ENCODE data around the gene SLC16A10.

Gene SLC16A10

DNA sequence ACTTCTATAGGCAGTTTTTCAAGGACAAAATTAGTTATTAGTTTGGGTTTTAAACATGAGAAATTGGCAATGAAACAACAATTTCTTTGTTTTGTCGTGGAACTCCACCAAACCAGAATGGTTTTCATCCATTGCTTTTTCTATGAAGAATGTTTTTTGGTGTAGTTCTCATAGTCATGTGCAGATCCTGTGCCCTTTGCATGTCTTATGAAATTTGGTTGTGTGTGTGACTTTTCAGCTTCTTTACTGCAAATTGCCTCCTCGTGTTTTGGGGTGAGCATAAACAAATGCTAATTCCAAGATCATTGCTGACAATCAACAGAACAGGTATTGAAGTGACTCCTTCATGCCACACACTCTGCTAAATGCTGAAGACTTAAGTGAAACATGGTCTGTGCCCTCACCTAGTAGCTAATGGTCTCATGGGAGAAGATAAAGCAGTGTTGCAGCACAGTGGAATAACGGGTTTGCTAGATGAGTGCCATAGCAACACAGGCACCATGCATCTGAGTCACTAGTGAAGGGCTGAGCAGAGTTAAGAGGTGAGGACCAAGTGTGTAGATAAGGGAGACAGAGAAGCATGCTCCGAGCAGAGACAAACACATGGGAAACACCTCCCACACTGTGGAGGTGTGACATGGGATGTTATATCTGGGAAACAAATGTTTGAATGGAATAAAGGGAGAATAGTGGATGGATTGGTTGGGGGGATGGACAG is 120.0 kb downstream of the SLC16A10 start:
- Histone ChIP-seq H3K9me3 (ENCODE audit: control insufficient read depth, low read depth, low read length) (no peaks in the 10 kb centered on the region), H3K4me1 (ENCODE audit: control insufficient read depth, low read depth, low read length) (no peaks in the 10 kb centered on the region), H3K27me3 (ENCODE audit: control insufficient read depth, insufficient read depth, low read length) (no peaks in the 10 kb centered on the region), H3K36me3 (ENCODE audit: control insufficient read depth, low read depth, low read length) (no peaks in the 10 kb centered on the region), H3K27ac (ENCODE audit: low read length) (no peak overlapping the region), H3K4me3 (ENCODE audit: low read length) (no peak overlapping the region), H3K9ac (ENCODE audit: low read length) (no peak overlapping the region)

DNA sequence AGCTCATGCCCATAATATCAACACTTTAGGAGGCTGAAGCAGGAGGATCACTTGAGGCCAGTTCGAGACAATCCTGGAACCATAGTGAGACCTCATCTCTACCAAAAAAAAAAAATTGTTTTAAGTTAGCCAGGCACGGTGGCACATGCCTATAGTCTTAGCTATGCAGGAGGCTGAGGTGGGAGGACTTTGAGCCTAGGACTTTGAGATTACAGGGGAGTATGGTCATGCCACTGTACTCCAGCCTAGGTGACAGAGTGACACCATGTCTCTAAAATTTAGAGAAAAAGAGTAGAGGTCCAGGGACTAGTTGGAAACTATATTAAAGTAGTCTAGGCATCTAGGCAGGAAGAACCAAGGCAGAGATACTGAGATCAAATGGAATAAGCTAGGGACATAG is 121.6 kb downstream of the SLC16A10 start:
- H3K9ac ChIP-seq (ENCODE audit: low read length): no peak overlapping the region
- H3K36me3 ChIP-seq (ENCODE audit: control insufficient read depth, low read depth, low read length): no peaks in the 10 kb centered on the region
- no peaks in the 10 kb centered on the region for H3K27me3 ChIP-seq (ENCODE audit: control insufficient read depth, insufficient read depth, low read length)
- H3K4me1 ChIP-seq (ENCODE audit: control insufficient read depth, low read depth, low read length): no peaks in the 10 kb centered on the region
- H3K4me3 ChIP-seq (ENCODE audit: low read length): no peak overlapping the region
- H3K27ac ChIP-seq (ENCODE audit: low read length): no peak overlapping the region
- H3K9me3 ChIP-seq (ENCODE audit: control insufficient read depth, low read depth, low read length): no peaks in the 10 kb centered on the region

DNA sequence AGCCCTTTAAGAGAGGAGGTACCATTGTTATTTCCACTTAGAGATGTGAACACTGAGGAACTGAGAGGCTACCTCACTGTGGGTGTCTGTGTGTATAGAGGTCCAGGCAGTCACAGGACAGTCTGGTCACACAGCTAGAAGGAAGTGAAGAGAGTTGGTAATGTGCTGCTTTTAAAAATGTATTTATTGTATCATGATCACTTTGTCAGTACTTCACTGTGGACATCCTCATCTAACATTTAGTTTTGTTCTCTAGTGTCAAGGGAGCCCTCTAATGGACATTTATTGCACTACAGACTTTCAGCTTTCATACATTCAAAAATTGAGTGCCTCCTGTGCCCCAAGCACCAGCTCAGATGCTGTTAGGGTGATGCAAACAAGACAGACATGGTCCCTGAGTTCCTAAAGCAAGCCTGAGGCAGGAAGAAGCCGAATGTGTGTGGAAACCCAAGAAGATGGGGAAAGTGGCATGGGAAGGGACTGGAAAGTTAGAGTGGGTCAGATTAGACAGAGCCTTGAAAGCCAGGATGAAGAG is 123.0 kb downstream of the SLC16A10 start:
- Histone ChIP-seq H3K36me3 (ENCODE audit: control insufficient read depth, low read depth, low read length) (no peaks in the 10 kb centered on the region), H3K9ac (ENCODE audit: low read length) (no peak overlapping the region), H3K9me3 (ENCODE audit: control insufficient read depth, low read depth, low read length) (no peaks in the 10 kb centered on the region), H3K27me3 (ENCODE audit: control insufficient read depth, insufficient read depth, low read length) (no peaks in the 10 kb centered on the region), H3K27ac (ENCODE audit: low read length) (no peak overlapping the region), H3K4me3 (ENCODE audit: low read length) (no peak overlapping the region), H3K4me1 (ENCODE audit: control insufficient read depth, low read depth, low read length) (no peaks in the 10 kb centered on the region)

DNA sequence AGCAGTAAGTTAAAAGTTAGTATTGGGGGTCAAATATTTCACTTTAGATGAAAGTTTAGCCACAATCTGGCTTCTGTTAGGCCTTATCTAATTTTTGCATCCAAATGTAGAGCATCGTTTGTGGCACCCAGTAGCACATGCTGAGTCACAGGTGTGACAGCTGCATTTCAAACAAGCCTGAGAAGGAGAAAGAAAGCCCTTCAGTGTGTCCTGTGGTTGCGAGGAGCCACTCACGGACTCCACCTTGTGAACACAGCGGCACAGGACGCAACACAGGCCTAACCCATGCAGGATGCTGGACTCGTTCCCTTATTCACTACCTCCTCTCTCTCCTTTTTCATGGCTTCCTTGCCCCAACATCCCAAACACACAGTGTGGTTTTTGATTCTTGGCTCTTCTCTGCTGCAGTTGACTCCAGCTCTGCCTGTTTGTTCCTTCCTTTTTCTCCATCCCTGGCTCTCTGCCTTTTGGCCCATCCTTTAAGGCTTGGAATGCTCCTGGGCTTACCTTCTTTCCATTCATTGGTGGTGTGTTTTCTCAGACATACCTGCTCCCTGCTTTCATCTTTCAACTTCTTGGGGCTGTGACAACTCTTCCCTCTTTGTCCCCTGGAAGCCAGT is 124.2 kb downstream of the SLC16A10 start:
- Histone ChIP-seq H3K27me3 (ENCODE audit: control insufficient read depth, insufficient read depth, low read length) (no peaks in the 10 kb centered on the region), H3K27ac (ENCODE audit: low read length) (no peak overlapping the region), H3K9ac (ENCODE audit: low read length) (no peak overlapping the region), H3K4me3 (ENCODE audit: low read length) (no peak overlapping the region), H3K4me1 (ENCODE audit: control insufficient read depth, low read depth, low read length) (no peaks in the 10 kb centered on the region), H3K36me3 (ENCODE audit: control insufficient read depth, low read depth, low read length) (no peaks in the 10 kb centered on the region), H3K9me3 (ENCODE audit: control insufficient read depth, low read depth, low read length) (no peaks in the 10 kb centered on the region)

DNA sequence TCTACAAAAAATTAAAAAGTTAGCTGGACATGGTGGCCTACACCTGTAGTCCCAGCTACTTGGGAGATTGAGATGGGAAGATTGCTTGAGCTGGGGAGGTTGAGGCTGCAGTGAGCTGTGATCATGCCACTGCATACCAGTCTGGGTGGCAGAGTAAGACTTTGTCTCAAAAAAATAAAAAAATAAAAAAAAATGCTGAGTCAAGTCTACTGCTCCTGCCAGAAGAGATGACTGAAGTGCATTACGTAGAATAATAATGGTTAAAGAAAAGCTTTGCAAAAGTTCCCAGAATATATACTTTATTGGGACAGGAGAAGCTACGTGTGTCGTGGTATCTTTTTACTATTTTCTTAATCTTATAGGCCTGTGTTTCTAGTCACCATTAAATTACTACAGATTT is 125.3 kb downstream of the SLC16A10 start:
- no peaks in the 10 kb centered on the region for H3K4me1 ChIP-seq (ENCODE audit: control insufficient read depth, low read depth, low read length)
- no peaks in the 10 kb centered on the region for H3K9me3 ChIP-seq (ENCODE audit: control insufficient read depth, low read depth, low read length)
- H3K27ac ChIP-seq (ENCODE audit: low read length): no peak overlapping the region
- H3K27me3 ChIP-seq (ENCODE audit: control insufficient read depth, insufficient read depth, low read length): no peaks in the 10 kb centered on the region
- H3K36me3 ChIP-seq (ENCODE audit: control insufficient read depth, low read depth, low read length): no peaks in the 10 kb centered on the region
- no peak overlapping the region for H3K9ac ChIP-seq (ENCODE audit: low read length)
- no peak overlapping the region for H3K4me3 ChIP-seq (ENCODE audit: low read length)

DNA sequence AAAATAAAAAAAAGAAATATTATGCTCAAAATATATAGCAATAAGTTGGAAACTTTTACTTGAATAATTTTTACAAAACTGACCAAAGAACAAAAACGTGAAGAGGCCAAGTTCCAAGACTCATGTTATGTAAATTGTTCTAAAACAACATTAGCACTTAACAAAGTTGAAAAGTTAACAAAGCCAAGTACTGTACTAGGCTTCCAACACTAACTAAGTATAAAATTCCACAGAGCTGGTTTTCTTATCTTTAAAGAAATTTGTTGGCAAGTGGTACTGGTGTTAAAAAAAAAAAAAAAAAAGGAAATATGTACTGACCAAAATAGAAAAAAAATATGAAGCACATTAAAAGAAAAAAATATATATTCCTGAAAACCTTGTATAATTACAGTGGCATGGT is 127.8 kb downstream of the SLC16A10 start:
- Histone ChIP-seq H3K27ac (ENCODE audit: low read length) (no peak overlapping the region), H3K4me1 (ENCODE audit: control insufficient read depth, low read depth, low read length) (no peaks in the 10 kb centered on the region), H3K27me3 (ENCODE audit: control insufficient read depth, insufficient read depth, low read length) (no peaks in the 10 kb centered on the region), H3K9ac (ENCODE audit: low read length) (no peak overlapping the region), H3K4me3 (ENCODE audit: low read length) (no peak overlapping the region), H3K36me3 (ENCODE audit: control insufficient read depth, low read depth, low read length) (no peaks in the 10 kb centered on the region), H3K9me3 (ENCODE audit: control insufficient read depth, low read depth, low read length) (no peaks in the 10 kb centered on the region)

DNA sequence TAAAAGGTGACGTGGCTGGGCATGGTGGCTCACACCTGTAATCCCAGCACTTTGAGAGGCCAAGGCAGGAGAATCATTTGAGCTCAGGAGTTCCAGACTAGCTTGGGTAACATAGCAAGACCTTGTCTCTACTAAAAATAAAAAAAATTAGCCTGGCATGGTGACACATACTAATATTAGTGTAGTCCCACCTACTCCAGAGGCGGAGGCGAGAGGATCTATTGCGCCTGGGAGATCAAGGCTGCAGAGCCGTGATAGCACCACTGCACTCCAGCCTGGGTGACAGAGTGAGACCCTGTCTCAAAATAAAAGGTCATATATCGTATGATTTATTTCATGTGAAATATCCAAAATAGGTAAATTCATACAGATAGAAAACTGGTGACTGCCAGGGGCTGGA is 132.5 kb downstream of the SLC16A10 start:
- H3K9ac ChIP-seq (ENCODE audit: low read length): no peak overlapping the region
- H3K36me3 ChIP-seq (ENCODE audit: control insufficient read depth, low read depth, low read length): no peaks in the 10 kb centered on the region
- no peak overlapping the region for H3K4me3 ChIP-seq (ENCODE audit: low read length)
- no peak overlapping the region for H3K27ac ChIP-seq (ENCODE audit: low read length)
- no peaks in the 10 kb centered on the region for H3K9me3 ChIP-seq (ENCODE audit: control insufficient read depth, low read depth, low read length)
- H3K4me1 ChIP-seq (ENCODE audit: control insufficient read depth, low read depth, low read length): no peaks in the 10 kb centered on the region
- H3K27me3 ChIP-seq (ENCODE audit: control insufficient read depth, insufficient read depth, low read length): no peaks in the 10 kb centered on the region

DNA sequence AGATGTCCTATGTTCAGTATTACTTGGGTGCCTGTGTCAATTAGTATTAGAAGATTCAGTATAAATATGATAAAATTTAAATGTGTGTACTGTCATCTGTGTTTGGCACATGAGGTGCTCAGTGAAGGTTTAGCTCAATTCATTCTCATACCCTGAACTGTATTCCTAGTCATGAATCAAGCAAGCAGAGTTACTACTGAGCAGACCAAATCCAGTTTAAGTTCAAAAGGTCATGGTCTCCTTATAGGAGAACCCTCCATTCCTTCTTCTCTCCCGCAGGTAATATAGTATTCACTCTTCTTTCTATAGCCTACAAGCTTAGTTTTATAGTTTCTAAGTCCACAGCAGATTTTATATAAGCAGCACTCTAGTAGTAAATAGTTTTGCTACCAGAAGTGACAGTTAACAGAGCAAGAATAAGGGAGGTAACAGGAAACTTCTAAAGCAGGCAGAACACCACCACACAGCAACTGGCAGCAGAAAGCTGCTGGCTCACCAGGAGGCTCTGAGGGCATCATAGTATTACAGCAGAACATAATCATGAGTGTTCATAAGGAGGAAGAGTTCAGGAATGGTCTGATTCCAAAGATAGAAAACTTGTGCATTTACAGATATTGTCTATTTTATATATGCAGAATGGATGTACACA is 133.2 kb downstream of the SLC16A10 start:
- Histone ChIP-seq H3K9me3 (ENCODE audit: control insufficient read depth, low read depth, low read length) (no peaks in the 10 kb centered on the region), H3K36me3 (ENCODE audit: control insufficient read depth, low read depth, low read length) (no peaks in the 10 kb centered on the region), H3K4me1 (ENCODE audit: control insufficient read depth, low read depth, low read length) (no peaks in the 10 kb centered on the region)

DNA sequence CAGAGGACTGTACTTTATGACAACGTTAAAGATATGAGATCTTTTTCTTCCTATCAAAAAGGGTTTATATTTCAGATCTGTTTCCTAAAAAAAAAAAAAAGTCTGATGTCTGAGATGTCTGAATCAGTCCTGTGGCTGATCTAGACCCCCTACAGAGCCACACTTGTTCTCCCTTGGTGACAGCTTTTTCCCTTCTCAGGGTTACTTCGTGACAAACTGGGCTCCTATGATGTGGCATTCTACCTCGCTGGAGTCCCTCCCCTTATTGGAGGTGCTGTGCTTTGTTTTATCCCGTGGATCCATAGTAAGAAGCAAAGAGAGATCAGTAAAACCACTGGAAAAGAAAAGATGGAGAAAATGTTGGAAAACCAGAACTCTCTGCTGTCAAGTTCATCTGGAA is 134.5 kb downstream of the SLC16A10 start:
- Histone ChIP-seq H3K4me1 (ENCODE audit: control insufficient read depth, low read depth, low read length) (peaks cover 7% of the 10 kb centered on the region), H3K36me3 (ENCODE audit: control insufficient read depth, low read depth, low read length) (no peaks in the 10 kb centered on the region), H3K4me3 (ENCODE audit: low read length) (no peak overlapping the region), H3K27ac (ENCODE audit: low read length) (no peak overlapping the region), H3K9me3 (ENCODE audit: control insufficient read depth, low read depth, low read length) (no peaks in the 10 kb centered on the region), H3K27me3 (ENCODE audit: control insufficient read depth, insufficient read depth, low read length) (no peaks in the 10 kb centered on the region), H3K9ac (ENCODE audit: low read length) (no peak overlapping the region)

More for the DNA sequence above, 133.2 kb downstream of the SLC16A10 start:
- no peak overlapping the region for H3K4me3 ChIP-seq (ENCODE audit: low read length)
- H3K9ac ChIP-seq (ENCODE audit: low read length): no peak overlapping the region
- H3K27ac ChIP-seq (ENCODE audit: low read length): no peak overlapping the region
- no peaks in the 10 kb centered on the region for H3K27me3 ChIP-seq (ENCODE audit: control insufficient read depth, insufficient read depth, low read length)

DNA sequence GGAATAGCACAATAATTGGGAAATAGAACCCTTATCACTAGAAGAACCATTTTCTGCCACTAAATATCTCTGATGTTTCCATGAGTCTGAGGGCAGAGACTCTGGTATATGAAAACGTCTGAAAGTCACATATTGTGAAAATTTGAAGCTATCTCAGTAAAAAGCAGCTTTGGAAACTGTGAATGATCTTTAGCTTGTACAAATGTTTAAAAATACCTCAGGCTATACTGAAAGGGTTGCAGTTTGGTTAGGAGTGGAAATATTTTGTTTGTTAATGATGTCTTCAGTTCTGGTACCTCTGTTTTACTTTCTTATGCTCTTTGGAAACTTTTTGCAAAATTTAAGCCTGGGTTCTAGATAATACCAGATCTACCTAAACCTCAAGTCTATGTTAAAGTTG is 135.0 kb downstream of the SLC16A10 start:
- H3K4me3 ChIP-seq (ENCODE audit: low read length): no peak overlapping the region
- H3K27ac ChIP-seq (ENCODE audit: low read length): no peak overlapping the region
- H3K9me3 ChIP-seq (ENCODE audit: control insufficient read depth, low read depth, low read length): no peaks in the 10 kb centered on the region
- no peaks in the 10 kb centered on the region for H3K27me3 ChIP-seq (ENCODE audit: control insufficient read depth, insufficient read depth, low read length)
- peaks cover 7% of the 10 kb centered on the region for H3K4me1 ChIP-seq (ENCODE audit: control insufficient read depth, low read depth, low read length)
- no peak overlapping the region for H3K9ac ChIP-seq (ENCODE audit: low read length)
- H3K36me3 ChIP-seq (ENCODE audit: control insufficient read depth, low read depth, low read length): no peaks in the 10 kb centered on the region

DNA sequence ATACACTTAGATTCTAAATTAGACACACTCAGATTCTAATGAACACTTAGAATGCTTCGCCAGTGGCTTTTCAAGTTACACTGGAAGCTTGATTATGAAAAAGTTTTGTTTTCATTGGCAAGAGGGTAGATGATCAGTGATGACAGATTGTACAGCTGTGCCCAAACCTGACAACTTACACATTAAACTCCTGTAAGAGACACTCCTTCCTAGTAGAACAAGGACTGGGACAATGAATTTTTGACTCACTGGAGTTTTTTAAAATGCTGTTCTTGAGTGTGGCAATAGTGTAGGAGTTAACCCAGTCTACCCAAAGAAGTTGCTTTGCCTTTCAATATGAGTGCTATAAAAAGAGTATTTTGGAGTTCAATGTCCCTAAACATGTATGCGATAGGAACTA is 140.8 kb downstream of the SLC16A10 start:
- H3K4me3 ChIP-seq (ENCODE audit: low read length): no peak overlapping the region
- no peaks in the 10 kb centered on the region for H3K27me3 ChIP-seq (ENCODE audit: control insufficient read depth, insufficient read depth, low read length)
- no peak overlapping the region for H3K27ac ChIP-seq (ENCODE audit: low read length)
- H3K36me3 ChIP-seq (ENCODE audit: control insufficient read depth, low read depth, low read length): no peaks in the 10 kb centered on the region
- H3K9ac ChIP-seq (ENCODE audit: low read length): no peak overlapping the region
- peaks cover 7% of the 10 kb centered on the region for H3K4me1 ChIP-seq (ENCODE audit: control insufficient read depth, low read depth, low read length)
- H3K9me3 ChIP-seq (ENCODE audit: control insufficient read depth, low read depth, low read length): no peaks in the 10 kb centered on the region

Measured in iPS-18a (cell line).